NCI-H2227 (cell line): ENCODE measurements around the gene UCHL5.

ENCODE experiments used
- DNase-seq: peaks from one replicate; lab custom pipeline; 2025; ENCODE audit not compliant: unreplicated experiment; lab: John Stamatoyannopoulos, UW

Gene UCHL5

DNA sequence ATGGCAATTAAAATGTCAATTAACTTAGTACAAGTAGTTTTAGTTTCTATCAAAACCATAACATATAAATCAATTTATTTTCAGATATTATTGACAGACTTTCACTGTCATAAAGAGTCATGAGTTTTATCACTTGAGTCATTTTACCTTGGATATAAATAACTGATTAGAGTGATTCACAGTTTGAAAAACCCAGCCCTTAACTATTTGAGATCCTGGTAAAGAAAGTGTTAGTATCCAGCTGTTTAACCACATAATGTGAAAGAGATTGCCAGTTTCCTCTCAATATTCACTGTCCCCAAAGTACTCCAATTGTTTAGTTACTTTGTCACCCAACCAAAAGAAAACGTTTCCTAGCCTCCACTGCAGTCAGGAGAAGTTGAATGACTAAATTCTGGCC lies 91.3 kb downstream of the UCHL5 start:
- DNase-seq = no peak

DNA sequence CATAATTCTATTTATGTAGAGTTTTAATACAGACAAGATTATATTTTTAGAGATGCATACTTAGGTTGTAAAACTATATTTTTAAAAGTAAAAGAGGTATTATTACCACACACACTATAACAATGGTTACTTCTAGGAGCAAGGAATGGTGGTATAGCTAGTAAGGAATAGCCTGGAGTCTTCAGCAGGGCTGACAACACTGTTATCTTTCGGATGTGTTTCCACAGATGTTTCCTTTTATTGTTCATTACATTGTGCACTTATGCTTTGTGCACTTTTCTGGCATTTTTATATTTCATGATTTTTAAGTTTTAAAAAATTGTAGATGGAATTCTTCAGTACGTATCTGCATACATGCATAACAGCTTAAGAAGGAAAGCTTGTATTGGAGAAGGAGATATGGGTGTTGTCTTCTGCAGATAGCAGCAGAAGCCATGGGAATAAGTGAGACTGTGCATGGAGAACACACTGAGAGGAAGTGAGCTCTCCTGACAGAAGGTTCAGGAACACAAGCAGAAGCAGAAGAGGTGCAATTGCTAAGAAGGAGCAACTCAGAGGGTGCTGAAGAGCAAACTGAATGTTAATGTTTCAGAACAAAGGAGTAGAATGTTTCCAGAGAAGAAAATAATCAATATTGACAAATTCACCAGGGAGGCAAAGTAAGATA lies 91.8 kb downstream of the UCHL5 start:
- DNase-seq = no peak

DNA sequence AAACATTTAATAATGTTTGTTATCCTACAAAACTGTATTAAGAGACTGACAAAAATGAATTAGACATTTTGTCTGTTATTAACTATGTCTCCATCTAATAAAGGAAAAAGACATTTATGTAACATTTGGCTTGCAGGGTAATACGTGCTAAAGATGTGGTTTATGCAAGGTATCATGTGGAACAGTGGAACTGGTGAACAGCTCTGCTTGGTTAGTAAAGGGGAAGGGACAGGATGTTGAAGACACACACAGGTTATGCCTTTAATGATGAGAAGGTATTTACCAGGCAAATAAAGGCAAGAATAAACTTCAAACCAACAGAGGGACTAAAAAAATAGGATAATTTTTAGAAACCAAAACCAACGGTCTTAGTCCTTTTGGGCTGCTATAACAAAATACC lies 93.1 kb downstream of the UCHL5 start:
- DNase-seq = no peak

GRCh38 chr1:192962901-192963300 lies 96.3 kb downstream of the UCHL5 start:
- DNase-seq = no peak
